NCI-H1417 treated with DMSO at 0.1 percent for 48 hours (cell line): ENCODE results near the gene CPSF4.

Experiments used
- DNase-seq: peaks from one replicate; lab custom pipeline; 2025; lab: John Stamatoyannopoulos, UW

The CPSF4 gene

GRCh38 chr7:99449326-99449725, 10.6 kb downstream of the CPSF4 start:
- no peak for DNase-seq

DNA sequence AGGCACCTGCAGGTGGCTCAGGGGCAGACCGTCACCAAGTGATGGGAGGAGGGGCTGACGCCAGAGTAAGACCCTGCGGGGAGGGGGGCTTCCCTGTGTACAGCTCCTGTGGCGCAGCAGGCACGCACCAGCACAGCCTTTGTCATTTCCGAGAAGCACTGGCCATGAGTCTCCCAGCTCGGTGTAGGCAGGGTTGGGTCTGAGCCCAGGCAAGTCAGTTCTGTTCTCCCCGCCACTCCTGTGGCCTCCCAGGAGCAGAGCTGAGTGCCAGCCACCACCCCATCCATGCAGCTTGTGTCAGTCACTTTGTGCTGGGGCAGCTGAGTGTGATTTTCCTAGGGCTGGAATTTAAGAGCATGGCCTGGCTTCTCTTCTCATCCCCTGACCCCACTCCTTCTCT, 13.2 kb downstream of the CPSF4 start:
- no peak for DNase-seq

GRCh38 chr7:99452541-99452940, 13.8 kb downstream of the CPSF4 start:
- DNase-seq = no peak

DNA sequence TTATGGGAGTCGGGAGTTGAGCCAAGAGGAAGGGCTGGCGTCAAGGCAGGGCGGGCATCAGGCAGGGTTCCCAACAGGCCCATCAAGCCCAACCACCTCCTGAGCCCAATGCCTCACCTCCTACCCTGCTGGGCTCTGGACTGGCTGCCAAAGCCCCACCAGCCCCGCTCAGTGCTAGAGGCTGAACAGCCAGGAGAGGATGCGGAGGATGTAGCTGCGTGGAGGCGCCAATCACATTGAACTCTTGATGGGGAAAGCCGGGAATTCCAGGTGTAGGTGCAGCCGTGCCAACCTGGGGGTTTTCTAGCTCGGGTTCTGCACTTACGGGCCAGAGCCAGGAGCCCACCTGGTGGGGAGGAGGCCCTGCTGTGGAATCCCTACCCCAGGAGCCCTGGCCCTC, 14.4 kb downstream of the CPSF4 start:
- DNase-seq = no peak

- no peak for DNase-seq
These were observed 17.1 kb downstream of the CPSF4 start for GRCh38 chr7:99455874-99456273.

GRCh38 chr7:99456288-99456687, 17.5 kb downstream of the CPSF4 start:
- no peak for DNase-seq

DNA sequence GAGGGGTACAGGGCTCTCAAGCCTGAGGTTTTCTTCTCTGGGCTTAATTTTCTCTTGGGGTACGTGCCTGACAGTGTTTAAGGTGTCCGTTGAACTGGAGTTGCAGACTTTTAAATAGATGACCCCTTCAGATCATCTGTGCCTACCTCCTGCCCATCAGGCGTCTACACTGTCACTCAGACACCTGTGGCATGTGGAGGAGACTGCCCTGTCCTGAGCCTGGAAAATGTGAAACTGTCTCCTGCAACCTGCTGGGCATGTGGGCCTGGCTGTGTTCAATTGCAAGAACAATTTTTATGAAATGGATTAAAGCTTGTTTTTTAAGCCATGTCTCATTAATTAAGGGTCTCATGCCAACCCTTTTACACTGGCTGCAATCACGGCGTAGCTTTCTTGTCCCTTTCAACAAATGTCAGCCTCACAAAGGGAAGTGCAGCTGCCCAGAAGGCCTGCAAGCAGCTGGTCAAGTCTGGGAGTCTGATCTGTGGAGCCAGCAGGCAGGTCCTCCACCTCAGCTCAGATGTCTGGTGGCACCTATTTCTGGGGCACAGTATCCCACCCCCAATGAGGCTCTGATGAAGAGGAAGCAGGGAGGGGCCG, 18.4 kb downstream of the CPSF4 start:
- no peak for DNase-seq

DNA sequence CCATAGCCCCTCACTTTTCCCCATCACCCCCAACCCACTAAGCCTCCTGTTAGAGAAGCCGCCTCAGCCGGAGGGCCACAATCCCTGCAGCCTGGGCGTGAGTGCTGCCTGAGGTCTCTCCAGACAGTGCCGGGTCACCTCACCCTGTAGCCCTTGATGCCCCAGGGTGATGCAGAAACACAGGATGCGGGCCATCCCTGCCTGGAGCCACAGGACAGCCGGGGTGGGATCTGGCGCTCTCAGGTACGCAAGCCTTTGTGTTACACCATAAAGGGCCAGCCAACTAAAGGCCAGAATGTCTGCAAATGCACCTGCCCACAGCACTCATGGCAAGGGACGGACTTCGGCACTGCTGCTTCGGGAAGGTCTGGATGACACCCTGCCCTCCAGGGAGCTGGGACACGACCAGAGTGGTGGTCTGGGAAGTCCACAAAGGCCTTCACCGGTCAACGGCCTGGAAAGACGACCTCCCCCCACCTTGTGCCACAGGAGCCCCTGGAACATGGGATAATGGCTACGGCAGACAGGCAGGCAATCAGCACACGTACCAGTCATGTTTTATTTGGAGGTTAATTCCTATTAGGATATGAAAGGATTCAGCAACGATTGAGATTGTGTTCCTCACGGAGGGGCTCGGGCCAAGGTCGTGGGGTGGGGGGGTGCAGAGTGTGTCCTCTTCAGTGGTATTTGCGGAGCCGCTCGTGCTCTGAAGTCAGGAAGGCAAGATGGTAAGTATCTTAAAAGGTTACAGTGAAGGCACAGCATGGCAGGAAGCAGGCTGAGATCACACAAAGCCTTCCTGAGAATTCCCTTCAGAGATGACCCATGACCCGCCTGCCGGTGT, 19.1 kb downstream of the CPSF4 start:
- no peak for DNase-seq

DNA sequence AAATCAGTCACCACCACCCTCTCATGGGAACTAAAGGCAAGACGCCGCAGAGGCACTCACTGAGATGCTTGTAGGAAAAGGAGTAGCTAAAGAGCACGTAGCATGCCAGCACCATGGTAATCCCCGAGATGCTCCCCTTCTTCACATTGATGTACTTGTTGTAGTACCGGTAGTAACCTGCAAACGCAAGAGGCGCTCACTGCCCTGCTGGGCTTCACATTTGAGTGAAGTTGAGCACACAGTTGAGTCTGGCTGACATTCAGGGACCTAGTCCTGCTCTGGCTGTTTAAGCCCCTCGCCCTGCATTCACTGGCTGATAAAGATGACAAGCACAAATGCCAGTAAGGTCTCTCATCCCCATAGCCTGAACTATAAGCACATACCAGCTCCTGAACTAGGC, 20.3 kb downstream of the CPSF4 start:
- DNase-seq = no peak

DNA sequence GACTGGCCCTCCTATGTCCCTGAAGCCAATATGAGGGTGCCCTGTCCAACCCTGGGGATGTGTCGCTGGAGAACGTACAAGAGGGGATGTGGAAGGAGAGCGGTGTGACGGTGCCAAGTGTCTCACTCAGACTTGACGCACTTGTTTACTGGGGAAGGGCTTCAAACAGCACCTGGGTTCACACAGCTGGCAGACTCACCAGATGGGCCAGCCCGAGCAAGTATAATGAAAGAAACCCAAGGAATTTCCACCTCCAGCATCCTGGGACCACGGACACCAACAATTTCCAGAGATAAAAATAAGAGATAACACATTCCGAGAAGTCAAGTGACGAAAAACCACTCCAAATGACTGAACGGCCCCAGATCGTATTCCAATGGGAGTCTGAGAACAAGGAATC, 21.9 kb downstream of the CPSF4 start:
- DNase-seq = no peak

DNA sequence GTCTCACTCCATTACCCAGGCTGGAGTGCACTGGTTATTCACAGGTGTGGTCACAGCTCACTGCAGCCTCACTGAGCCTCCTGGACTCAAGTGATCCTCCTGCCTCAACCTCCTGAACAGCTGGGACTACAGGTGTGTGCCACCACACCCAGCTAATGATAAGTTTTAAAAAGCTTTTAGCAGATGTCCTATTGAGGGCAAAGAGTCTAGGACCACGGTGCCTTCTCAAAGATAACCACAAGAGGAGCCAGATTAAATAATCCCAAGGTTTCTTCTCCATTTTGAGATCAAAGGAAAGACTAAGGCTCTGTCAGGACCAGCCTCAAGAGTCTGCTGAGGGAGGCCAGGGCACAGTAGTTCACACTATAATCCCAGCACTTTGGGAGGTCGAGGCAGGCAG, 22.5 kb downstream of the CPSF4 start:
- no peak for DNase-seq

DNA sequence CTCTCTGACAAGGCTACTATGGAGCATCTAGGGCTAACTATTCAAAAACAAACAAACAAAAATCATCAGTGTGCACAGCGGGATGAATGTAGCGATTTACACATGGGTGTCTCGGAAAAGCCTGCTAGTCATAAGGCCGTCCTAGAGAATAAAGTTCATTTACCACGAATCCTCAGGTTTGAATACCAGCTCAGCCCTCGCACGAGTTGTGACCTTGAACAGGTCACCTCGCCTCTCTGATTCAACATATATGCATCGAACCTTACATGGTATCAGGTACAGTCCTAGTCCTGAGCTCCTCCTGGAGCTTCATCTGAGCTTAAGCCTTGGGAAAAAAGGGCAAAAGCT, 26.7 kb downstream of the CPSF4 start:
- DNase-seq = no peak

- no peak for DNase-seq
These were observed 29.7 kb downstream of the CPSF4 start for GRCh38 chr7:99468336-99468918.

DNA sequence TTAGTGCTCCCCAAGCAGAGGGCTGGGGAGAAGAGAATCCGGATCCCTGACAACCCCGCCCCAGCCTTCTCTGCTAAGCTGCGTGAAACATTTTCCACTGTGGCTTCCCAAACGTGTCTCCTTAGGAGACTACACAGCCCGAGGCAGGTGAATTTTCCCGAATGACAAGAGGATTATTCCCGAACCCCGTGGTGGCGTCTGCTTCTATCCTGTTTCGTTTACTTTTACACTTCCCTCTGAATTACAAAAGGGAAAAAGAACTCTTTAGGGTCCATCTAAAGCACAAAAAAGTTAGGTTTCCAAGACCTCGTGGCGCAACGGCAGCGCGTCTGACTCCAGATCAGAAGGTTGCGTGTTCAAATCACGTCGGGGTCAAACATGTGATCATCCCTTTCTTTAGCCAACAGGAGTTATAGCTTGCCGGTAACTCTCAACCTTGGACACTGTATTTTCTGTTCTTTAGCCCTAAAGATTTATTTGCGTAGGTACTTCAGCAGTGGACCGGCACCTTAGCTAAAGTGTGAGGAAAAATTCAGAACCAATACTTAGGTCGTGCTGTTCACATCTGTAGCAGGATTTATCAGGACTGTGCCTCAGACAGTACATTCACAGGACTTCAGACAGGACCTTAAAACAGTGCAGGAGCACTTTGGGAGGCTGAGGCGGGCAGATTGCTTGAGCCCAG, 30.8 kb downstream of the CPSF4 start:
- no peak for DNase-seq

DNA sequence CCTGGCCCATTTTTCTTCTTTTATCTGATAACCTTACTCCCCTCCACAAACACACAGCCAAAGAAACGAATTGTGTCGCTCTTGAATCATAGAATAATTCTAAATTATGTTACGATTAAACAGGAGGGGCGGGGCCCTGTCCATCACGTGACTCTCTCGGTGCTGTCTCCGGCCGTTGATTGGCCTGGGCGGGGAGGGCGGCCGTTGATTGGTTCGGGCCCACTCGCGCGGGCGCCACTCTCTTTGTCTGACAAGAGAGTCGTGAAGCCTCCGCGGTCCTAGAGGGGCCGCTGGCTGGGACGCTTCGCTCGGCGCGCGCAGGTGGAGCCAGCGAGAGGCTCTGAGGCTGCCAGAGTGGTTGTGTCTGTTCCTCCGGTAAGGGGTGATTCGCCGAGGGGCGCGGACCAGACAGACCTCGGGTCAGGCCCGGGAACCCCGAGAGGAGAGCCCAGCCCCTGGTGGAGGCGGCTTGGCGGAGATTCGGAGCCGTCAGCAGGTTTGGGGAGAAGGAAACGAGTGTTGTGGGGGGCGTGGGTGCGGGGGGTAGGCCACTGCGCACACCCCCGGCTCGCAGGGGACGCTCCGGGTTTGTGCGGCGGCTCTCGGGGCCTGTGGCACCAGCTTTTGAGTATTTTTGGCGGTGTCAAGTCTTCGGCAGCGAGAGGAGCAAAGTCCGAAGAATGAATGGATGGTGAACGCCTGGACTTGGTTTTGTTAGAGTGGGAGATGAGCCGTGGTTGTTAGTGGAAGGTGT, 34.0 kb downstream of the CPSF4 start, which contains the start of gene ZNF789:
Gene ZNF789 (plus strand): TSS at position 330 of the 754 bp plus-strand sequence. CDS start 3,567 bp downstream, outside the sequence.
- peak; percentile 84 for DNase-seq

- DNase-seq = no peak
These were observed 34.5 kb downstream of the CPSF4 start for GRCh38 chr7:99473315-99473596.

- no peak for DNase-seq
These were observed 37.4 kb downstream of the CPSF4 start for GRCh38 chr7:99476107-99476506.

DNA sequence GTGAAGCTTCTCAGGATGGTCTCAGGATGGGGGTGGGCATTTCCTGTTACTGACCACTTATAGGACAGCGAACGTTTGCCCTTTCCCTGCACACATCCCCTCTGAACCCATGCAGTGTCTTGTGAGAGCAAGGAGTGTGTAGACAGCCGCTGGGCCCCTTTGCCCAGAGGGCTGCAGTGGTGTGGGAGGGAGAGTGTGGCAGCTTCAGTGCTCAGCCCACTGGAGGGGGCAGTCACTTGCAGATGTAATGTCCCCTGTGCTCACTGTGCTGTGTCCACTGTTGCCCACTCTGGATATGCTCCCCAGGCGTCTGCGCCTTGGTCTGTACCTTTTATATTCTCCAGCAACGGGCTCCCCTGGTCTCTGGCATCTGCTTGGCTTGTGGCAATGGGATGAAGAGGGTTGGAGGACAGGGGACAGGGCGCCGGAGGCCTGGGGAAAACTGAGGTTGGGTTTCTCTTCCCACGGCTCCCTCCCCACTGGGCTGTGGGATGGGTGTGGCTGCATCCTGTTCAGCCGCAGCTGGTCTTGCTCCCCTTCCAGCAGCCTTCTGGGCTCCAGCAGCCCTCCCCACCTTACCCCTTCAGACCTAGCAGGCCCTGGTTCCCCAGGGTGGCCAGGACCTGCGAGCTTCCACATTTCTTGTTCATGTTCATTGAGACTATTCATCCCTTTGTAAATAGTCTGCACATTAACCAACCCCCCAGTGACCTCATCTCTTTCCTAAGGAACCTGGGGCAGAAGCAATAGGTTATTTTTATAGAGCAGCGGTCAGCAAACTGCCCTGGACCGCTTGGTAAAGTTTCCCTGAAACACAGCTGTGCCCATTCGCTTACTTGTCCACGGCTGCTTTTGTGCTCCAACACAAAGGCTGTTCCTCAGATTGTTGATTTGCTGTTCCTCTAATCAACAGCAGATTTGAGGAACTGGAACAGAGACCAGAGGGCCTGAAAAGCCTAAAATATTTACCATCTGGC, 40.0 kb downstream of the CPSF4 start:
- no peak for DNase-seq

DNA sequence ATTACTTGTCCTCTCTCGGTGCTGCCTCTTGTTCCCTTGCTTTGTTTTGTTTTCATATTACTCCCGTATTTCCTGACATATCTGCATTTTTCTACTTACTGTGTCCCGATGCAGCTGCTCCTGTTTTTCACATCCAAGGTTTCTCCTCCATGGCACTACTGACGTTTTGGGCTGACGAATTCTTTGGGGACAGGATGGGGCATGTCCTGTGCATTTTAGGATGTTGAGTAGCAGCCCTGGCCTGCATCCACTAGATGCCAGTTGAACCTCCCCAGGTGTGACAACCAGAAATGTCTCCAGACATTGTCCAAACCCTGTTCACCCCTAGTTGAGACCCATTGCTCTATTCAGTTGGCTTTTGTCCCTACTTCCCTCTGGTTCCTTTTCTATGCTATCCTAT, 46.4 kb downstream of the CPSF4 start:
- no peak for DNase-seq

- no peak for DNase-seq
These were observed 50.5 kb downstream of the CPSF4 start for GRCh38 chr7:99489235-99489634.

DNA sequence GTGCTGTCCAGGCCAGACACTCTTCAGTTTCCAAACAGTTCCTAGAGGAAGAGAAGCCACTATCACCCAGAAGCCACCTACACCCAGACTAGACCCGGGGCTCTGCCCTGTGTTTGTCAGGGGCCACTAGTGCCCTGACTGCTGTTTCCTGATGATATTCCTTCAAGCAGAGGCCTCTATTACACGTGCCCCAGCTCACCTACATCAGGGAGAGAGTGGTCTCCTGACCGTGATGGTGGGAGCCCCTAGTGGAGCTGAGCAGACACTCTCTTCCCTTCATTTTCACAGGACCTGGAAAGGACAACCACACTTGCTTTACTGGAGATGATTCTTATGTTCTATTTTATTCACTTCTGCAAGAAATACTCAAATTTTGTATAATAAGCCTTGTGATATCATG, 52.1 kb downstream of the CPSF4 start:
- no peak for DNase-seq
